Endothelial cell of umbilical vein (primary cell): ENCODE results near the gene CRYBB2.

Source experiments
- CTCF ChIP-seq, 2 donors: IDR thresholded peaks; 1 replicate in 1 of 2; 2 replicates in 1 of 2; pipeline ENCODE4 v1.5.1; 2011; ENCODE audit warnings: low read length in 2 of 2, mild to moderate bottlenecking in 2 of 2, moderate library complexity in 2 of 2, control low read depth in 1 of 2, inconsistent platforms in 1 of 2, low read depth in 1 of 2; ENCODE audit not compliant: insufficient read depth in 1 of 2; ENCODE audit errors: extremely low read depth in 1 of 2
- EZH2 ChIP-seq: IDR thresholded peaks from 2 replicates; pipeline ENCODE4 v1.6.1; 2012; ENCODE audit warnings: borderline replicate concordance, low read depth, mild to moderate bottlenecking, moderate library complexity, low read length, inconsistent platforms; ENCODE audit not compliant: severe bottlenecking
- FOS ChIP-seq: IDR thresholded peaks from 2 replicates; pipeline ENCODE4 v1.6.1; 2011; ENCODE audit warnings: mild to moderate bottlenecking, low read length, moderate library complexity, borderline replicate concordance; ENCODE audit not compliant: insufficient read depth
- POLR2AphosphoS5 ChIP-seq: IDR thresholded peaks from 2 replicates; pipeline ENCODE4 v1.6.1; 2012; ENCODE audit warnings: low read depth, mild to moderate bottlenecking, control low read depth, low read length, moderate library complexity; ENCODE audit not compliant: insufficient read depth

- TF ChIP-seq CTCF (IDR thresholded peaks at IDR 0.05; ENCODE audit: extremely low read depth in 1 of 2, insufficient read depth in 1 of 2, low read depth in 1 of 2, low read length in 2 of 2) (no peak), EZH2 (no peak), POLR2AphosphoS5 (no peak), FOS (no peak)
These were observed 42.2 kb upstream of the CRYBB2 start for GRCh38 chr22:25177226-25177625.
